ENCODE data around the gene CHD3.
A peak's percentile ranks its signal among the peaks of the same experiment; 100 is the strongest.

Gene CHD3

DNA sequence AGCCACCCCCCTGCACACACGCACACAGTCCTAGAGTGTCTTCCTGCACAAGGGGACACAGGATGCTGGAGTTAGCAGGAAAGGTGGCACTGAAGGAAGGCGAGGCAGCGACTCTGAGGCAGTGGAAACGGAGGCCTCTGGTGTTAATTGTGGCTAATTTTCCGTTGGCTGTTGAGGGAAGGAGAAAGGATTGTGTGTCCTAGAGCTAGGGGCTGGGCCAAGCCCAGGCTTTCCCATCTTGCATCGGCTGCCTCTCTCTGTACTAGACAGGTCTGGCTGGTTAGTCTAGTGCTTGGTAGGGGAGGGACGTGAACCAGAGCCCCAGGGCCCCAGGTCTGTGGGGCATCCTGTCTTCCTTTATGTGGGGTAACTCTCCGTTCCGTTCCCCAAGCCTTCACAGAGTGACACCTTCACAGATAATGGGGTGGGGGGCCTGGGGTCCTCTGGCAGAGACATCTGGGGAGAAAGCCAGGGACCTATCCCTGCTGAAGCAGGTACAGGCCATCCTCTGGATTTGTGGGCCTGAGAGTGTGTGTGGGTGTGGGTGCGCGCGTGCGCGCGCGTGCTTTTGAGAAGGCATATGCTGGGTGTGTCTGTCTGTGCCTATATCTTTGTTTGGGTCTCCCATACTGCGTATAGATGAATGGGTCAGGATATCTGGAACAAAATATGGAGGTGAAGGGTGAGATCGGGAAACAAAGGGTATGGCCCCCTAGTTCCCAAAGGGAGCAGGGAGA, at the start of gene CHD3:
Gene CHD3 (plus strand): TSS at position 606 of the 737 bp plus-strand sequence. CDS start 212 bp downstream, outside the sequence.
- DNase-seq: peak; percentile 64

DNA sequence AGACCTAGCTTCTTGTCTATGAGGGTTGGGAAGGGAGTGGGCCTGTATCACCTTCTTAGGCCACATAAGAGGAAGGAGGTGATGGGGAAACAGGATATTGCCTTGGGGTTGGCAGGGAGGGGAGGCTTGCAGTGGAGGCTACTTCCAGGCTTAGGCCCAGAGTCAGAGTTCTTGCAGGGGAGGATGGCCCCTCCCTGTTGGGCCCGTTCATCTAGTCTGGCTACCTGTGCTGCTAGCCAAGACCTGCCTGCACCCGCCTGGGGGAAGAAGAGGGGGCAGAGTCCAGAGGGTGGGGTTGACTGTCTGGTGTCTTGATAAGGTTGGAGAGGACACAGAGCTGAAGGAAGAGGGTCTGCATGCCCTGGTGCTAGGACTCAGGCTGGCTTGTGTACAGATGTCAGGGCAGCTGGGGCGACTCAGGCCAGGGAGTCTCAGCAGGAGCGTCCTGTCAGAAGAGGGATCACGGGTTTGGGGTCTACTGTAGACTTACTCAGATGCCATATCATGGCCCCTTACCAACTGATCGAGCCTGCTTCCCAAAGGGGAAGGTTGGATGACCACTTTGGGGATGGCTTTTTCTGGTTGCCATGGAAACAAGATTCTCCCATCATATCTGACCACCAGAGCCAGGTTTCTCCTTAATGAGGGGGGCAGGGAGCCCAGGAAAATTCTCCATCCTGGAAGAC, 49.3 kb upstream of the CHD3 start:
- DNase-seq: no peak

DNA sequence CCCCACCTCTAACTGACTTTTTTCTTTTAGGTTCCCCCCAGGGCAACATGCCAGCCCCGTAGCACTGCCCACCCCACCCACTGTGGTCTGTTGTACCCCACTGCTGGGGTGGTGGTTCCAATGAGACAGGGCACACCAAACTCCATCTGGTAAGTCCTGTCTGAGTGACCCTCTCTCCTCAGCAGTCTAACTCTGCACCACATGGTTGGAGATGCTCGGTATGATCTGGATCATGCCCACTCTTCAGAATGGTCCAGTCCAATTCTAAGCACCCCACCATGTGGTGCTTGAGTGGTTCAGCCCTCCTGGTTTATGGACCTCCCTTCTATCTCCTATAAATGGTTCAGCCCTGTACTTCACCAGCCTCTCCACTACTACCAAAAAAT, 48.7 kb upstream of the CHD3 start:
- no peak for DNase-seq

DNA sequence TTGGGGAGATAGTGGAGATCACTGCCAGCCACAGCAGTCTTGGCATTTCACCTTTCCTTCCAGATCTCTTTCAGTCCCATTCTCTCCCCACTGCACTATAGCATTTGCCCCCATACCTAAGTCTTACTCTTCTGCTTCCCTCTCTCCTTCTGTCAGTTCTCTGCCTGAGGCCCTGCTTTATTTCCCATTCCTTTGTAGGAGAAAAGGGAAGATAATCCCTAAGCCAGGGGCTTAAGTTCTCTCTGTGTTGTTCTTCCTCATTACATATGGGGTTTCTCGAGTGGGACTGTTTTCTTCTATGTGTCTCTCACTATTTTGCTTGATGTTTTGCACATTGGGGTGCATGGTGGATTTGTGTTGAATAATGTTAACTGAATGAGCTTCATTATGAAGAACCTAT, 48.1 kb upstream of the CHD3 start:
- DNase-seq: no peak

DNA sequence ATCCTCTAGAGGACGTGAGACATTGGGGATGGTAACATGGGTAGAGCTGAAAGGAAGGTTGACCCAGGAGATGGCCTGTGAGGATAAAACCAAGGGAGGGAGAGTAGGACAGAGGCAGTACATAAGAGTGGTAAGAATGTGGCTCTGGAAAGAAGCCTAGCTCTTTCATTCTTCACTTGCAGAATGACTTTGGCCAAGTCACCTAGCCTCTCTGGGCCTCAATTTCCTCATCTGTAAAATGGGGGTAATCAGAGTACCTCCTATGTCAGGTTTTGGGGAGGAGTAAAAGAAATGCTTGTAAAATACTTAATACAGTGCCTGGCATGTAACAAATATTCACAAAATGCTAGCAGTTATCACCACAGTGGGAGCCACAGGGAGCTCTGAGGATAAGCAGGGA, 47.7 kb upstream of the CHD3 start:
- DNase-seq: no peak

DNA sequence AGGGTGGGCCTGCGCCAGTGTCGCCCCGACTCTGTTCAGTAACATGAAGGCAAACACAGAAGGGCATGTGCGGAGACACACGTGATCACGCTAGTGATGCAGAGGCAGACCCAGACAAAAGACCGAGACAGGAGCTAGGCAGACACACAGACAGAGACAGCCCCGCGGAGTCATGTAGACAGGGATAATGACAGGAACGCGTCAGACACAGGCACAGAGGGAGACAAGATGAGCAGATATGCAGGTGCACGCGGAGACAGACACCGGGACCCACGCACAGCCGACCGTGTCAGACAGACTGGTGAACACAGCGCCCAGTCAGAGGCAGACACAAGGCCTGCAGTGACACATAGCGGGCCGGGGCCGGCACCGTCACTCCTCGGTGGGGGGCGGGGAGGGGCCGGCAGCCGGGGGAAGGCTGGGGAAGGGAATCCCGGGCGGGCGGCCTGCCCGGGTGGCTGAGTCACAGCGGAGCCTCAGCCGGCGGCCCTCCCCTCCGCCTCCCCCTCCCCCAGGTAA, 47.1 kb upstream of the CHD3 start:
- peak; percentile 82 for DNase-seq

DNA sequence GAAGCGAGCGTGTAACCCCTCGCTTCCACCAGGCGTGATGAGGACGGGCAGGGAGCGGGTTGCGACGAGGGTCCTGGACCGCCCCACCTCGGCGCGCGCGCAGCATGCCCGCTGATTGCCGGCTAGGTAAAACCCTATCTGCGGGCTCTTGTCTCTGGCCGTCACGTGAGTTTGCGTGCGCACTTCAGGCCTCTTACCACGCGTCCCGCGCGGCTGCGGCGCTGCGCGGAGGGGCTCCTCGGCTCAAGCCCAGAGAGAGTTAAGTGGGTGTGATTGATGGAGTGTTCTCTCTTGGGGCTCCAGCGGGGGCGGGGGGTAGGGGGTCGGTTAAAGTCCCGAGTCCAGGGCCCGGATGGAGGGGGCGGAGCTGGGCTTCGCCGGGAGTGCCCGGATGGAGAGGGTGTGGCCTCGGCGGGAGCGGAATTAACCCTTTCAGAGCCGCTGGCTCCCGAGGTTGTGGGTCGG, 46.6 kb upstream of the CHD3 start:
- DNase-seq: peak; percentile 98

DNA sequence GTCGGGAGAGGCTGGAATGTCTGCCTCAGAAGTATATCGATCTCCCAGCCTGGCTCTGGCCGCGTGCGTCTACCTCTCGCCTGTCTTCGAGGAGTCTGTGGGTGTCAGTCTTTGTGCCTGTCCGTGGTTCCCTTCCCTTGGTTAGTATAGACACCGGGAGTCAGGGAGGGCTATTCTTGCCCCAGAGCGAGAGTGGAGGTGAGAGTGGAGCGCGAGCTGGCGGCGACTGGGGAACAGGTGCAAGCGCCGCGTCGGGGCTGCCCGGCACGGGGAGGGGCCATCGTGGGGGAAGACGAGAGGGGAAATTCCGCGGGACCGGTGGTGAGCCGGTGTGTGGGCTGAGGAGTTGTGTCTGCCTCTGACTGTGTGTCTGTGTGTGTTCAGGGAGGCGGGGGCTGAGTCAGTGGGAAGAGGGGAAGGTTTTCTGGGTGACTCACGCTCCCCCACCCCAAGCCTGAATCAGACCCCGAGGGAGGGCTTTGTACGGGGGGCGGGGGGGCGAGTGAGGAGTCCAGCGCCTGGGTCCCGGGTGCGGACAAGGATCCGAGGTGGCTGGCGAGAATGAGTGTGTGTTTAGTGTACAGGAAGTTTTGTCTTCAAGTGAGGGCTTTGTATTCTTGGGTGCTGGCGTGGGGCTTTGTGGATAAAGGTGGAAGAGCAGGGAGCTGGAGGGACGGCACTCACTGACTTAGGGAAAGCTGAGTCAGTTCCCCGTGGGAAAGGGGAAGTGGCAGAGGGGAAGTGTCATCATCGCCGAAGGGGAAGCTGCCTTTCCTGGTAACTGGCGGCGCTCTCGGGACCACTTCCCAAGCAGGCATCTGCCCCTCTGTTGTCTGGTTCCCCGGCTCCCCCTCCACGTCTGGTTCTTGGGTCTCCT, 46.0 kb upstream of the CHD3 start:
- peak; percentile 77 for DNase-seq

DNA sequence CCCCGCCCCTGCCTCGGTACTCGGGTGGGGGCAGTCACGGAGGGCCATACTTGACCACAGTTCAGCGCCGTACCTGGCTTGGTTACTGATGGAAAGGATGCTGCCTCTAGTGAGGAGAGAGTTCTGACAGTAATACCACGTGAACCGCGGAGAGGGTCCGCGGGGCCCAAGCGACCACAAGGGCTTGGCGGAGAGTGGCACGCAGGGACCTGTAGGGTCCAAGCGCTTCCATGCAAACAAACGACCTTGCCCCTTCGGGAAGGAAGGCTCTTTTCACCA, 45.4 kb upstream of the CHD3 start:
- DNase-seq: no peak

DNA sequence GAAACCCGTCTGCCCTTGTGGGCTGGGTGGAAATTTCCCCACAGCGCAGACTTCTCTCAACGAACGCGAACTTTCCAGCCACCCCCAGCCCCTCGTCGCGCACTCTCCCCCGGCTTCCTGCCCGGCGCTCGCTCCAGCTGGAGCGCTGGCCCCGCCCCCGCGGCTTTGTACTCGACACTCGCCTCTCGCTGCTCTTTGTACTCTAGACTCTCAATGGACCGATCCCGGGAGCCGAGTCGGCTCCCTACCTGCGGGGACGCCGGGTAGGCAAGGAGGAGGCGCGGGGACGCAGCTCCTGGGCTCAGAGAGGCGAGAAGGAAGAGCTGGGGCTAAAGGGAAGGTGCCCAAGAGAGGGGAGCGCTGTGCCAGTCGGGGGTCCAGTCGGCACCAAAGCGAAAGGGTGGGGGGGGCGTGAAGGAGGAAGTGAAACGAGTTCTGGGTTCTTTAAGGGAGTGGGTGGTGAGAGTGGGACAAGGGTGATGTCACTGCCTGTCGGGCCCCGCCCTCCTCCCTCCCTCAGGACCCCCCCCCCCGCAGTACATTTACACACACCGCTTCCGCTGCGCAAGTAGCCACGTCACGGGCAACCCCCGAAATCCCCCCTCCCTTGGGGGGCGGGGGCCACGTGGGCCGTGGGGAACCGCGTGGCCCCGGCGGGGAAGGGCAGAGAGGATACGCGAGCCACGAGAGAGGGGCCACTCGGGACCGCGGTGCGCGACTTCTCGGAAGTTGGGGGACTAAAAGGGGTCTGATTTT, 44.9 kb upstream of the CHD3 start:
- DNase-seq: peak; percentile 89

DNA sequence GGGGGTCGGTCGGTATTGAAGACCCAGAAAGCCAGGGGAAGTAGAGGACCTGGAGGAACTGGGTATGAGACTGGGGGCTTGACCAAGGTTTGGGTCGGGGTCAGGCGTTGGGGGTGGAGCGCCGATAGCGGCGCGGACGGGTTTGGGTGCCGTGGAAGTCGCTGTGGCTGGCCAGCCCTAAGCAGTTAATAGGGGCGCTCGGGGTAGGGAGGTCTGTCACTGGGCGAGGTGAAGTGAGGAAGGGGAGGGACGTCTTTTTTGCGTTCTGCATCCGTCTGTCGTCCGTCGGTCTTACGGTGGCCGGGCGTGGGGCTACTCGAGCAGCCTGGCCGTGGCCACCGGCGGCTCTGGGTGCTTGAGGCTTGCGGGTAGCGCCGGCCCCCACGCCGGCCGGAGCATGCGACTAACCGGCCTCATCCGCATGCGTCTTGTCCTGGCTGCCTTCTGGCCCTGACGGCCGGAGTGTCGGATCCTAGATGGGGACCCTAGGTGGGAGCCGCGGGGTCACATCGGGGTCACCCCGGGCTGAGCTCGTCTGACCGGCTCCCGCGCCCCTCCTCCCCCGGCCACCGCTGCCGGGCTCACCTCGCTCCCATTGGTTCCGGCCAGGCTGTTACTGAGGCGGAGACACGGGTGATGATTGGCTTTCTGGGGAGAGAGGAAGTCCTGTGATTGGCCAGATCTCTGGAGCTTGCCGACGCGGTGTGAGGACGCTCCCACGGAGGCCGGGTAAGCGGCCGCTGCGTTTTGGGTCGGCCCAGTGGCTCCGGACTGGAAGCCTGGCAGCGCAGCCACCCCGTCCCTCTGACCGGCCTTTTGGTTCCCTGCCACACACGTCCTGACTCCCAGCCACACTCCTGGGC, 44.1 kb upstream of the CHD3 start:
- DNase-seq: peak; percentile 96

DNA sequence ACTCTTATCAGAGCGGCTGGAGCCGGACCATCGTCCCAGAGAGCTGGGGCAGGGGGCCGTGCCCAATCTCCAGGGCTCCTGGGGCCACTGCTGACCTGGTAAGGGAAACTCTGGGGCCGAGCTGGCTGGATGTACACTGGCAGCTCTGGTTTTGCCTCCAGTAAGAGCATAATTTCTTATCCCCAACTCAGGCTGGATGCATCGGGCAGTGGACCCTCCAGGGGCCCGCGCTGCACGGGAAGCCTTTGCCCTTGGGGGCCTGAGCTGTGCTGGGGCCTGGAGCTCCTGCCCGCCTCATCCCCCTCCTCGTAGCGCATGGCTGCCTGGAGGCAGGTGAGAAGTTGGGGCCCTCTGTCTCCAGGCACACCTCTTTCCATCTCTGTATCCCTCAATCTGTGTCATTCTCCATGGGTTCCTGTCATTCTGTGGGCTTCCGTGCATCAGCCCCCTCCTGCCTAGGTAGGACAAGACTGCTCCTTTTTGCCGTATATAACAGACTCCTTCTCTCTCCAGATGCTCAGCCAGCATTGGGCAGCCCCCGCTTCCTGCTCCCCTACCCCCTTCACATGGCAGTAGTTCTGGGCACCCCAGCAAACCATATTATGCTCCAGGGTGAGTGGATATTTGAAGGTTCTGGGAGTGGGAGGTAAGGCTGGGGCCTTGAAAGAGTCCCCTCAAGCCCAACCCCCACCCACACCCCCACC, 43.1 kb upstream of the CHD3 start:
- DNase-seq: no peak

DNA sequence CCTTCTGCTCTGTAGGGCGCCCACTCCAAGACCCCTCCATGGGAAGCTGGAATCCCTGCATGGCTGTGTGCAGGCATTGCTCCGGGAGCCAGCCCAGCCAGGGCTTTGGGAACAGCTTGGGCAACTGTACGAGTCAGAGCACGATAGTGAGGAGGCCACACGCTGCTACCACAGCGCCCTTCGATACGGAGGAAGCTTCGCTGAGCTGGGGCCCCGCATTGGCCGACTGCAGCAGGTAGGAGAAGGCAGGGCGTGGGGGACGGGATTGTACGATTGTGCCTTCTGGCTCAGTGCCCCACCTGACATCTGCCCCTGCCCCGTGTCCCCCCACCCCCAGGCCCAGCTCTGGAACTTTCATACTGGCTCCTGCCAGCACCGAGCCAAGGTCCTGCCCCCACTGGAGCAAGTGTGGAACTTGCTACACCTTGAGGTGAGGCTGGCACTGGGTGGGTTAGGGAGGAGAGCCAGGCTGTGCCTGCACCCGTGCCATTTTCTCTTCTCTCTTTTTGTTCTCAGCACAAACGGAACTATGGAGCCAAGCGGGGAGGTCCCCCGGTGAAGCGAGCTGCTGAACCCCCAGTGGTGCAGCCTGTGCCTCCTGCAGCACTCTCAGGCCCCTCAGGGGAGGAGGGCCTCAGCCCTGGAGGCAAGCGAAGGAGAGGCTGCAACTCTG, 42.4 kb upstream of the CHD3 start:
- DNase-seq: no peak

DNA sequence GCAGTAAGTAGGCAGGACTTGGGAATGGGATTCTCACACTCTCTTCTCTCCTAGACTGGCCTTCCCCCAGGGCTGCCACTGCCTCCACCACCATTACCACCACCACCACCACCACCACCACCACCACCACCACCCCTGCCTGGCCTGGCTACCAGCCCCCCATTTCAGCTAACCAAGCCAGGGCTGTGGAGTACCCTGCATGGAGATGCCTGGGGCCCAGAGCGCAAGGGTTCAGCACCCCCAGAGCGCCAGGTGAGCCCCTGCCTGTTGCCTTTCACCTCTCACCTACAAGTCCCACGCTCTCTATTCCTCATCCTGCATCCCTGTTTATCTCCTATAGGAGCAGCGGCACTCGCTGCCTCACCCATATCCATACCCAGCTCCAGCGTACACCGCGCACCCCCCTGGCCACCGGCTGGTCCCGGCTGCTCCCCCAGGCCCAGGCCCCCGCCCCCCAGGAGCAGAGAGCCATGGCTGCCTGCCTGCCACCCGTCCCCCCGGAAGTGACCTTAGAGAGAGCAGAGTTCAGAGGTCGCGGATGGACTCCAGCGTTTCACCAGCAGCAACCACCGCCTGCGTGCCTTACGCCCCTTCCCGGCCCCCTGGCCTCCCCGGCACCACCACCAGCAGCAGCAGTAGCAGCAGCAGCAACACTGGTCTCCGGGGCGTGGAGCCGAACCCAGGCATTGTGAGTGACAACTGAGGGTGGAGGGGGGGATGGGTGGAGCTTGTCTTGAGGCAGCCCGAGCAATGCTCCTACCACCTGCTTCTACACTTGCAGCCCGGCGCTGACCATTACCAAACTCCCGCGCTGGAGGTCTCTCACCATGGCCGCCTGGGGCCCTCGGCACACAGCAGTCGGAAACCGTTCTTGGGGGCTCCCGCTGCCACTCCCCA, 41.6 kb upstream of the CHD3 start:
- DNase-seq: no peak

DNA sequence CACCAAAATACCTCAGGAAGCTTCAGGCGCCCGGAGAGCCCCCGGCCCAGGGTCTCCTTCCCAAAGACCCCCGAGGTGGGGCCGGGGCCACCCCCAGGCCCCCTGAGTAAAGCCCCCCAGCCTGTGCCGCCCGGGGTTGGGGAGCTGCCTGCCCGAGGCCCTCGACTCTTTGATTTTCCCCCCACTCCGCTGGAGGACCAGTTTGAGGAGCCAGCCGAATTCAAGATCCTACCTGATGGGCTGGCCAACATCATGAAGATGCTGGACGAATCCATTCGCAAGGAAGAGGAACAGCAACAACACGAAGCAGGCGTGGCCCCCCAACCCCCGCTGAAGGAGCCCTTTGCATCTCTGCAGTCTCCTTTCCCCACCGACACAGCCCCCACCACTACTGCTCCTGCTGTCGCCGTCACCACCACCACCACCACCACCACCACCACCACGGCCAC, 40.4 kb upstream of the CHD3 start:
- DNase-seq: no peak

DNA sequence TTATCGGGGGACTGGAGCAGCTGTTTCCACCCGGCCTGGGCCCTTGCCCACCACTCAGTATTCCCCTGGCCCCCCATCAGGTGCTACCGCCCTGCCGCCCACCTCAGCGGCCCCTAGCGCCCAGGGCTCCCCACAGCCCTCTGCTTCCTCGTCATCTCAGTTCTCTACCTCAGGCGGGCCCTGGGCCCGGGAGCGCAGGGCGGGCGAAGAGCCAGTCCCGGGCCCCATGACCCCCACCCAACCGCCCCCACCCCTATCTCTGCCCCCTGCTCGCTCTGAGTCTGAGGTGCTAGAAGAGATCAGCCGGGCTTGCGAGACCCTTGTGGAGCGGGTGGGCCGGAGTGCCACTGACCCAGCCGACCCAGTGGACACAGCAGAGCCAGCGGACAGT, 39.9 kb upstream of the CHD3 start:
- no peak for DNase-seq

DNA sequence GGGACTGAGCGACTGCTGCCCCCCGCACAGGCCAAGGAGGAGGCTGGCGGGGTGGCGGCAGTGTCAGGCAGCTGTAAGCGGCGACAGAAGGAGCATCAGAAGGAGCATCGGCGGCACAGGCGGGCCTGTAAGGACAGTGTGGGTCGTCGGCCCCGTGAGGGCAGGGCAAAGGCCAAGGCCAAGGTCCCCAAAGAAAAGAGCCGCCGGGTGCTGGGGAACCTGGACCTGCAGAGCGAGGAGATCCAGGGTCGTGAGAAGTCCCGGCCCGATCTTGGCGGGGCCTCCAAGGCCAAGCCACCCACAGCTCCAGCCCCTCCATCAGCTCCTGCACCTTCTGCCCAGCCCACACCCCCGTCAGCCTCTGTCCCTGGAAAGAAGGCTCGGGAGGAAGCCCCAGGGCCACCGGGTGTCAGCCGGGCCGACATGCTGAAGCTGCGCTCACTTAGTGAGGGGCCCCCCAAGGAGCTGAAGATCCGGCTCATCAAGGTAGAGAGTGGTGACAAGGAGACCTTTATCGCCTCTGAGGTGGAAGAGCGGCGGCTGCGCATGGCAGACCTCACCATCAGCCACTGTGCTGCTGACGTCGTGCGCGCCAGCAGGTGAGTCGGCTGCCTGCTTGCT, 39.3 kb upstream of the CHD3 start:
- DNase-seq: no peak

DNA sequence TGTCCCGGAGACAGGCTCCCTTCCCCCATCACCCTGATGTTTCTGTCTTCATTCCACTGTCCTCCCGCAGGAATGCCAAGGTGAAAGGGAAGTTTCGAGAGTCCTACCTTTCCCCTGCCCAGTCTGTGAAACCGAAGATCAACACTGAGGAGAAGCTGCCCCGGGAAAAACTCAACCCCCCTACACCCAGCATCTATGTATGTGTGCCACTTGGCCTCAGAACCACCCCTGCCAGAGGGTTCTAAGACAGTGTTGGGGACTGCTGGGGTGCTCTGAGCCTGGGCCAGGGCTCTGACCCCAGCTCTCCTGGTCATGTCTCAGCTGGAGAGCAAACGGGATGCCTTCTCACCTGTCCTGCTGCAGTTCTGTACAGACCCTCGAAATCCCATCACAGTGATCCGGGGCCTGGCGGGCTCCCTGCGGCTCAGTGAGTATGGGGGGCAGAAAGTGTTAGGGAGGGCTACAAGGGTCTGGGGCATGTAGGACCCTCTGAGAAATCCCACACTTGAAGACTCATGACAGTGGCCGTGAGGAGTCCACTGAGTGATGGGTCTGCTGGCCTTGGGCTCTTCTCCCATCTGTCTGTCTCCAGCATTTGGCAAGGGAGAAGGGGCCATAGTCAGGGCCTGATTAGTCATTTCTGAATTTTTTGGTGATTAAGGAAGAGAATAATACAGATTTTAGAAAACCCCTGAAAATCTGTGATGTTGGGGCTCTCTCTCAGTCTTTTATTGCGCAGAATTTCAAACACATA, 38.7 kb upstream of the CHD3 start:
- DNase-seq: no peak
